K562 (cell line): ENCODE results near the gene CACNG1.

Experiments
- FOS ChIP-seq: IDR thresholded peaks from 3 replicates; pipeline ENCODE4 v1.6.1; 2011; ENCODE audit not compliant: insufficient read length; ENCODE audit errors: extremely low read depth
- FOXA1 ChIP-seq: fragments of 450-650 bp; IDR thresholded peaks from 2 replicates; pipeline ENCODE4 v1.6.1; 2016; ENCODE audit warnings: mild to moderate bottlenecking, borderline replicate concordance
- U2AF1 ChIP-seq: fragments of 200-400 bp; formaldehyde crosslinking; optimal IDR thresholded peaks from 2 replicates; pipeline ENCODE3; 2017; ENCODE audit warnings: mild to moderate bottlenecking, low read depth, low read length, moderate library complexity
- ZFX ChIP-seq: sonication (generic); formaldehyde crosslinking; IDR thresholded peaks from 2 replicates; pipeline ENCODE4 v1.8.0; 2022; ENCODE audit warnings: mild to moderate bottlenecking, missing genetic modification reagents, moderate library complexity
- ZNF253 ChIP-seq: fragments of 250-450 bp; sonication (Bioruptor Pico); conservative IDR thresholded peaks from 2 replicates; pipeline ENCODE4 v1.6.1; 2021; ENCODE audit warnings: mild to moderate bottlenecking
- ZNF79 ChIP-seq: fragments of 250-450 bp; sonication (Bioruptor Pico); IDR thresholded peaks from 2 replicates; pipeline ENCODE4 v1.4.0; 2020; ENCODE audit warnings: low read depth, mild to moderate bottlenecking, moderate library complexity
- TF ChIP-seq, protein P1 (sequence below): sonication (generic); formaldehyde crosslinking; IDR thresholded peaks from 2 replicates; pipeline ENCODE4 v1.8.0; 2022; ENCODE audit warnings: mild to moderate bottlenecking, missing genetic modification reagents
- TF ChIP-seq, protein P2 (sequence below): IDR thresholded peaks from 3 replicates; pipeline ENCODE4 v1.6.1; 2011; ENCODE audit warnings: borderline replicate concordance, mild to moderate bottlenecking; ENCODE audit not compliant: insufficient read length, insufficient read depth
- TF ChIP-seq, protein P3 (sequence below): sonication (generic); formaldehyde crosslinking; IDR thresholded peaks from 2 replicates; pipeline ENCODE4 v1.9.0; 2022; ENCODE audit warnings: mild to moderate bottlenecking, missing genetic modification reagents
- TF ChIP-seq, protein P4 (sequence below): sonication (generic); formaldehyde crosslinking; IDR thresholded peaks from 2 replicates; pipeline ENCODE4 v1.8.1; 2023; ENCODE audit warnings: mild to moderate bottlenecking, missing genetic modification reagents
- TF ChIP-seq, protein P5 (sequence below): fragments of 250-450 bp; sonication (Bioruptor Pico); IDR thresholded peaks from 2 replicates; pipeline ENCODE4 v1.4.0; 2020; ENCODE audit warnings: mild to moderate bottlenecking, moderate library complexity, borderline replicate concordance

DNA sequence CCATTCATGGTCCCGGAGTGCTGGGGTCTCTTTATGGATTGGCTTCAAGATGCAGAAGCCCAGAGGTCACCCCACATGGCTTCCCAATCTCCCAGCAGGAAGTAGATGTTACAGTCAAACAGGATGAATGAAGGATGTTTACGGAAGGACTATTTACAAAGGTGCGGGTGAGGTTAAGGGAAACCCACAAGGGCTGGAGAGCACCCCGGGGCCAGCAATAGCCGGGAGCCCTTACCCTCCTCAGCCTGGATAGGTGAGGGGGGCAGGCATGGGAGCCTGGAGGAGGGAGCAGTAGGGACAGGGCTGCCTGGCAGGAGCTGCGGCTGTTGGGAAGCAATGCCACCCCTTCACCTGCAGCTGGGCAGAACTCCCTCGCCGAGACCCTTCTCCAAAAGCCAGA, 24.5 kb upstream of the CACNG1 start:
- TF ChIP-seq, protein P1, sequence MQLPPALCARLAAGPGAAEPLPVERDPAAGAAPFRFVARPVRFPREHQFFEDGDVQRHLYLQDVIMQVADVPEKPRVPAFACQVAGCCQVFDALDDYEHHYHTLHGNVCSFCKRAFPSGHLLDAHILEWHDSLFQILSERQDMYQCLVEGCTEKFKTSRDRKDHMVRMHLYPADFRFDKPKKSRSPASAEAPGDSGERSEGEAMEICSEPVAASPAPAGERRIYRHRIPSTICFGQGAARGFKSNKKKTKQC (CRISPR knock-in tag): no peak
- TF ChIP-seq ZFX (CRISPR knock-in tag) (no peak), ZNF253 (CRISPR knock-in tag) (no peak), U2AF1 (no peak), ZNF79 (CRISPR knock-in tag) (no peak), FOS (no peak), FOXA1 (no peak)
- TF ChIP-seq, protein P2, sequence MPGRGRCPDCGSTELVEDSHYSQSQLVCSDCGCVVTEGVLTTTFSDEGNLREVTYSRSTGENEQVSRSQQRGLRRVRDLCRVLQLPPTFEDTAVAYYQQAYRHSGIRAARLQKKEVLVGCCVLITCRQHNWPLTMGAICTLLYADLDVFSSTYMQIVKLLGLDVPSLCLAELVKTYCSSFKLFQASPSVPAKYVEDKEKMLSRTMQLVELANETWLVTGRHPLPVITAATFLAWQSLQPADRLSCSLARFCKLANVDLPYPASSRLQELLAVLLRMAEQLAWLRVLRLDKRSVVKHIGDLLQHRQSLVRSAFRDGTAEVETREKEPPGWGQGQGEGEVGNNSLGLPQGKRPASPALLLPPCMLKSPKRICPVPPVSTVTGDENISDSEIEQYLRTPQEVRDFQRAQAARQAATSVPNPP: no peak
- TF ChIP-seq, protein P3, sequence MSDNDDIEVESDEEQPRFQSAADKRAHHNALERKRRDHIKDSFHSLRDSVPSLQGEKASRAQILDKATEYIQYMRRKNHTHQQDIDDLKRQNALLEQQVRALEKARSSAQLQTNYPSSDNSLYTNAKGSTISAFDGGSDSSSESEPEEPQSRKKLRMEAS: no peak
- TF ChIP-seq, protein P4, sequence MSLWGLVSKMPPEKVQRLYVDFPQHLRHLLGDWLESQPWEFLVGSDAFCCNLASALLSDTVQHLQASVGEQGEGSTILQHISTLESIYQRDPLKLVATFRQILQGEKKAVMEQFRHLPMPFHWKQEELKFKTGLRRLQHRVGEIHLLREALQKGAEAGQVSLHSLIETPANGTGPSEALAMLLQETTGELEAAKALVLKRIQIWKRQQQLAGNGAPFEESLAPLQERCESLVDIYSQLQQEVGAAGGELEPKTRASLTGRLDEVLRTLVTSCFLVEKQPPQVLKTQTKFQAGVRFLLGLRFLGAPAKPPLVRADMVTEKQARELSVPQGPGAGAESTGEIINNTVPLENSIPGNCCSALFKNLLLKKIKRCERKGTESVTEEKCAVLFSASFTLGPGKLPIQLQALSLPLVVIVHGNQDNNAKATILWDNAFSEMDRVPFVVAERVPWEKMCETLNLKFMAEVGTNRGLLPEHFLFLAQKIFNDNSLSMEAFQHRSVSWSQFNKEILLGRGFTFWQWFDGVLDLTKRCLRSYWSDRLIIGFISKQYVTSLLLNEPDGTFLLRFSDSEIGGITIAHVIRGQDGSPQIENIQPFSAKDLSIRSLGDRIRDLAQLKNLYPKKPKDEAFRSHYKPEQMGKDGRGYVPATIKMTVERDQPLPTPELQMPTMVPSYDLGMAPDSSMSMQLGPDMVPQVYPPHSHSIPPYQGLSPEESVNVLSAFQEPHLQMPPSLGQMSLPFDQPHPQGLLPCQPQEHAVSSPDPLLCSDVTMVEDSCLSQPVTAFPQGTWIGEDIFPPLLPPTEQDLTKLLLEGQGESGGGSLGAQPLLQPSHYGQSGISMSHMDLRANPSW (CRISPR knock-in tag): no peak
- TF ChIP-seq, protein P5, sequence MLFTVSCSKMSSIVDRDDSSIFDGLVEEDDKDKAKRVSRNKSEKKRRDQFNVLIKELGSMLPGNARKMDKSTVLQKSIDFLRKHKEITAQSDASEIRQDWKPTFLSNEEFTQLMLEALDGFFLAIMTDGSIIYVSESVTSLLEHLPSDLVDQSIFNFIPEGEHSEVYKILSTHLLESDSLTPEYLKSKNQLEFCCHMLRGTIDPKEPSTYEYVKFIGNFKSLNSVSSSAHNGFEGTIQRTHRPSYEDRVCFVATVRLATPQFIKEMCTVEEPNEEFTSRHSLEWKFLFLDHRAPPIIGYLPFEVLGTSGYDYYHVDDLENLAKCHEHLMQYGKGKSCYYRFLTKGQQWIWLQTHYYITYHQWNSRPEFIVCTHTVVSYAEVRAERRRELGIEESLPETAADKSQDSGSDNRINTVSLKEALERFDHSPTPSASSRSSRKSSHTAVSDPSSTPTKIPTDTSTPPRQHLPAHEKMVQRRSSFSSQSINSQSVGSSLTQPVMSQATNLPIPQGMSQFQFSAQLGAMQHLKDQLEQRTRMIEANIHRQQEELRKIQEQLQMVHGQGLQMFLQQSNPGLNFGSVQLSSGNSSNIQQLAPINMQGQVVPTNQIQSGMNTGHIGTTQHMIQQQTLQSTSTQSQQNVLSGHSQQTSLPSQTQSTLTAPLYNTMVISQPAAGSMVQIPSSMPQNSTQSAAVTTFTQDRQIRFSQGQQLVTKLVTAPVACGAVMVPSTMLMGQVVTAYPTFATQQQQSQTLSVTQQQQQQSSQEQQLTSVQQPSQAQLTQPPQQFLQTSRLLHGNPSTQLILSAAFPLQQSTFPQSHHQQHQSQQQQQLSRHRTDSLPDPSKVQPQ (CRISPR knock-in tag): no peak
